ENCODE measurements around the gene METTL17. TPM values are rescaled to one million over a fixed set of nuclear protein-coding genes. Genes with fewer than 3 reads are reported as not detected.
A peak's percentile ranks its signal among the peaks of the same experiment; 100 is the strongest.

Gene METTL17
- total RNA-seq, 1 donor from 2014 or later = 94.7 TPM

- peaks cover 38% of the 10 kb centered on the region for H3K27me3 Mint-ChIP-seq
- H3K27ac Mint-ChIP-seq = no peak overlapping the region
- H3K4me1 Mint-ChIP-seq = peaks cover 18% of the 10 kb centered on the region
- intact Hi-C loops (cut with micrococcal nuclease) = no loop called here
- ChIA-PET CTCF (interaction anchor here (0.8 to 12.2 kb wide), 2 partner anchors 45 to 85 kb away, joined by 3 to 257 read pairs; partner anchors contain the start of gene TMEM253), POLR2A (no interaction called here)
- DNase-seq = no peak
- peaks cover 10% of the 10 kb centered on the region for H3K36me3 Mint-ChIP-seq (ENCODE audit: low read depth)
- ATAC-seq (ENCODE audit: low read depth) = no peak
- TF ChIP-seq CTCF (IDR thresholded peaks at IDR 0.05) = no peak
- no peaks in the 10 kb centered on the region for H3K9me3 Mint-ChIP-seq
- no peak overlapping the region for H3K4me3 Mint-ChIP-seq
Observed at GRCh38 chr14:21020977-21021545, 31.3 kb downstream of the METTL17 start.

- peaks cover 7% of the 10 kb centered on the region for H3K36me3 Mint-ChIP-seq (ENCODE audit: low read depth)
- CTCF ChIA-PET = interaction anchor here (1.0 to 2.6 kb wide), 2 partner anchors 8 to 71 kb away, joined by 3 to 12 read pairs; no protein-coding TSS in a partner anchor
- intact Hi-C loops (cut with micrococcal nuclease) = no loop called here
- ATAC-seq (ENCODE audit: low read depth) (no peak), DNase-seq (no peak)
- peaks cover 18% of the 10 kb centered on the region for H3K4me1 Mint-ChIP-seq
- H3K27ac Mint-ChIP-seq = no peak overlapping the region
- POLR2A ChIA-PET = no interaction called here
- H3K27me3 Mint-ChIP-seq = peaks cover 34% of the 10 kb centered on the region
- peak overlapping the region; percentile 20 for H3K4me3 Mint-ChIP-seq
- no peak for TF ChIP-seq CTCF (IDR thresholded peaks at IDR 0.05)
- no peaks in the 10 kb centered on the region for H3K9me3 Mint-ChIP-seq
Observed at GRCh38 chr14:21022686-21023085, 32.9 kb downstream of the METTL17 start.

- Mint-ChIP-seq H3K27ac (no peak overlapping the region), H3K27me3 (peaks cover 34% of the 10 kb centered on the region), H3K9me3 (no peaks in the 10 kb centered on the region), H3K4me3 (no peak overlapping the region), H3K36me3 (ENCODE audit: low read depth) (peaks cover 7% of the 10 kb centered on the region), H3K4me1 (peaks cover 18% of the 10 kb centered on the region)
- POLR2A ChIA-PET = no interaction called here
- CTCF ChIA-PET = interaction anchor here (0.8 to 2.6 kb wide), 4 partner anchors 8 to 70 kb away, joined by 3 to 12 read pairs (median 3); no protein-coding TSS in a partner anchor
- no peak for DNase-seq
- intact Hi-C loops (cut with micrococcal nuclease) = no loop called here
- no peak for TF ChIP-seq CTCF (IDR thresholded peaks at IDR 0.05)
- no peak for ATAC-seq (ENCODE audit: low read depth)
Observed at GRCh38 chr14:21023174-21023573, 33.4 kb downstream of the METTL17 start.

- no peak for TF ChIP-seq CTCF (IDR thresholded peaks at IDR 0.05)
- ChIA-PET CTCF (interaction anchor here (0.8 to 2.6 kb wide), 4 partner anchors 9 to 69 kb away, joined by 3 to 12 read pairs (median 3); no protein-coding TSS in a partner anchor), POLR2A (interaction anchor here (0.7 kb wide), 1 partner anchor 80 kb away, joined by 3 read pairs; no protein-coding TSS in a partner anchor)
- H3K36me3 Mint-ChIP-seq (ENCODE audit: low read depth) = peaks cover 7% of the 10 kb centered on the region
- DNase-seq = no peak
- H3K27me3 Mint-ChIP-seq = peaks cover 32% of the 10 kb centered on the region
- H3K9me3 Mint-ChIP-seq = no peaks in the 10 kb centered on the region
- intact Hi-C loops (cut with micrococcal nuclease) = loop anchor here (1.0 to 2.0 kb wide), 2 partner anchors 10 to 47 kb away; partner anchors contain the start of gene ARHGEF40
- ATAC-seq (ENCODE audit: low read depth) = no peak
- peak overlapping the region; percentile 88 for H3K4me3 Mint-ChIP-seq
- peaks cover 18% of the 10 kb centered on the region for H3K4me1 Mint-ChIP-seq
- peak overlapping the region; percentile 8 for H3K27ac Mint-ChIP-seq
Observed at GRCh38 chr14:21023817-21024584, 34.2 kb downstream of the METTL17 start.

Data from activated B cell treated with CpG ODN at 0.5 μM for 24 hours (primary cell).